NOMO-1 treated with dmso at 0.1 percent for 144 hours (cell line): ENCODE measurements around the gene NSFL1C.
A peak's percentile ranks its signal among the peaks of the same experiment; 100 is the strongest.

ENCODE experiments used
- DNase-seq: peaks from one replicate; lab custom pipeline; 2025; ENCODE audit not compliant: unreplicated experiment; lab: John Stamatoyannopoulos, UW

The NSFL1C gene

GRCh38 chr20:1486566-1486965 is 19.9 kb upstream of the NSFL1C start:
- no peak for DNase-seq

DNA sequence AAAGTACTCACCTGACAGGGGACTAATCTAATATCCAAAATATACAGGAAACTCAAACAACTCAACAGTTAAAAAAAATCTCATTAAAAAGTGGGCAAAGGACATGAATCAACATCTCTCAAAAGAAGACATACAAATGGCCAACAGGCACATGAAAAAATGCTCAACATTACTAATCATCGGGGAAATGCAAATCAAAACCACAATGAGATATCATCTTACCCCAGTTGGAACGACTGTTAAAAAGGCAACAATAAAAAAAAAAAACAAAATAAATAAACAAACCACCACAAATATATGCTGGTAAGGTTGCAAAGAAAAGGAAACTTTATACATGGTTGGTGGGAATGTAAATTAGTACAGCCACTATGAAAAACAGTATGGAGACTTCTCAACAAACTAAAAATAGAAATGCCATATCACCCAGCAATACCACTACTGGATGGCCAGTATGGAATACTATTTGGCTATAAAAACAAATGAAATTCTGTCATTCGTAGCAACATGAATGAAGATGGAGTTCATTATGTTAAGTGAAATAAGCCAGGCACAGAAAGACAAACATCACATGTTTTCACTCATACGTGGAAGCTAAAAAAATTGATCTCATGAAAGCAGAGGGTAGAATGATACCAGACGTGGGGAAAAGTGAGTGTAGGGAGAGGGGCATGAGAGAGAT is 17.9 kb upstream of the NSFL1C start:
- no peak for DNase-seq

- DNase-seq = no peak
Measured at GRCh38 chr20:1479831-1480595, 13.4 kb upstream of the NSFL1C start.

- no peak for DNase-seq
Measured at GRCh38 chr20:1478566-1478965, 11.9 kb upstream of the NSFL1C start.

- DNase-seq = no peak
Measured at GRCh38 chr20:1477896-1478490, 11.3 kb upstream of the NSFL1C start.

- DNase-seq = no peak
Measured at GRCh38 chr20:1474817-1475603, 8.4 kb upstream of the NSFL1C start.

DNA sequence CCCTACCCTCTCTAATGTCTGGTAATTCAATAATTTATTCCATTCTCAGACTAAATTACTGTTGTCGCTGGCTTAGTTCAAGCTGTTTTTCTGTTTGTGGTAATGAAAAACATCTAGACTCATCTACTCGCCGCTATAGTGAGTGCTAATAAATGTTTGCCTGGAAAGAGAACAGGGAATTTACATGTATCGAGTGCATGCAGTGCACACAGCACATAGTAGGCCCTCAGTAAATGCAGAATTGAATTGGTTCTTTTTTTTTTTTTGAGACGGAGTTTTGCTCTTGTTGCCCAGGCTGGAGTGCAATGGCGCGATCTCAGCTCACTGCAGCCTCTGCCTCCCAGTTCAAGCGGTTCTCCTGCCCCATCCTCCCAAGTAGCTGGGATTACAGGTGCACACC is 7.7 kb upstream of the NSFL1C start:
- no peak for DNase-seq

DNA sequence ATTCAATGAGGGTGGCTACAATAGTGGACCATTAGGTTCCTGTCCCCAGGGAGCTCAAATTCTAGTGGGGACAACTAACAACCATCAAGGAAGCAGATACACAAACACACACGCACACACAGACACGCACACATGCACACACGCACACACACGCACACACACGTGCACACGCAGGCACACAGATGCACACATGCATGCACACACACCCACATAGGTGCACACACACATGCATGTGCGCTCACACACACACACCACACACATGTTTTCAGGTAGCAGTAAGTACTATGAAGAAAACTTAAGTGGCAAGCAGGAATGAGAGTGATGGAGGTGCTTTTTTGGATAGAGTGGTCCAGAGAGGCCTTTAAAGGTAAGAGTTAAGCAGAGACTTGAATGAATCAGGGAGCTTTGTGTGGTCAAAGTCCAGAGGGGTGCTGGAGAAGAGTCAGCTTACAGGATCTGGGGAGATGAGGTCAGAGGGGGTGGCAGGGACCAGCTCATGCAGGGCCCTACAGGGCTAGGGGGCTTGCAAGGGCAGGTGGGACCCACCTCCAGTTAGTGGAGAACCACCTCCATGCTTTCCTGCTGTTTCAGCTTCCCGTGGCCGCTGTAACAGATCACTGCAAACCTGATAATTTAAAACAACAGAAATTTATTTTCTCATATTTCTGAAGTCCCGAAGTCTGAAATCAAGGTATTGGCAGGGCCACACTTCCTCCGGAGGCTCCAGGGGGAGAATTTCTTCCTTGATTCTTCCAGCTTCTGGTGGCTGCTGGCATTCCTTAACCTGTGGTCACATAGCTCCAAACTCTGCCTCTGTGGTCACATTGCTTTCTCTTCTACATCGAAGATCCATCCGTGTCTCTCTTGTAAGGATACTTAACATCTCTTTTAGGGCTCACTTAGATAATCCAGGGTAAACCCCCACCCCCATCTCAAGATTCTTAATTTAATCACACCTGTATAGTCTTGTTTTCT is 6.9 kb upstream of the NSFL1C start:
- no peak for DNase-seq

GRCh38 chr20:1472556-1473245 is 6.1 kb upstream of the NSFL1C start:
- DNase-seq = peak; percentile 80

GRCh38 chr20:1471242-1471641 is 4.6 kb upstream of the NSFL1C start:
- DNase-seq = no peak

DNA sequence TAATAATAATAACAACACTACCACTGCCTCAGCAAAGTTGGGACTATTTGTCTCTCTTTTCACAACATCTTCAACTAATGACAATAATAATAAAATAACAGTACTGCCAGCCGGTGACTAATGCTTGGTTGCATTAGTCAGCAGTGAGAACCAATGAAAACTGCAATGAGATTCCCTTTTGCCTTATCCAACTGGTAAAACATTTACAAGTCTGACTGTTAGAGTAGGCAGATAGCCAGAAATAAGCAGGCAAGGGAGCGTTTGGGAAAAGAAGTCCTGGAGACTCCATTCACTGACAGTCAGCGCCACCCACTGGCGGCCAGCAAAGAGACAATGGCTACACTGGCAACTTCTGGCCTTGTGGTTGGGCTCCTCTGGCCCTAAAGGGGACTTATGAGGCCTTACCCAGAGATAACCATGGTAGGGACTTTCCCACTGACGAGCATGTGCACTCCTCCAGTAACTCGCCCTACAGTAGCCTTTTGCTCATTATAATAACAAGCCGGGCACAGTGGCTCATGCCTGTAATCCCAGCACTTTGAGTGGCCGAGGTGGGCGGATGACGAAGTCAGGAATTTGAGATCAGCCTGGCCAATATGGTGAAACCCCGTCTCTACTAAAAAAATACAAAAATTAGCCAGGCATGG is 3.4 kb upstream of the NSFL1C start:
- no peak for DNase-seq

- no peak for DNase-seq
Measured at GRCh38 chr20:1469306-1469905, 2.8 kb upstream of the NSFL1C start.

- DNase-seq = no peak
Measured at GRCh38 chr20:1468117-1468624, 1.5 kb upstream of the NSFL1C start.

DNA sequence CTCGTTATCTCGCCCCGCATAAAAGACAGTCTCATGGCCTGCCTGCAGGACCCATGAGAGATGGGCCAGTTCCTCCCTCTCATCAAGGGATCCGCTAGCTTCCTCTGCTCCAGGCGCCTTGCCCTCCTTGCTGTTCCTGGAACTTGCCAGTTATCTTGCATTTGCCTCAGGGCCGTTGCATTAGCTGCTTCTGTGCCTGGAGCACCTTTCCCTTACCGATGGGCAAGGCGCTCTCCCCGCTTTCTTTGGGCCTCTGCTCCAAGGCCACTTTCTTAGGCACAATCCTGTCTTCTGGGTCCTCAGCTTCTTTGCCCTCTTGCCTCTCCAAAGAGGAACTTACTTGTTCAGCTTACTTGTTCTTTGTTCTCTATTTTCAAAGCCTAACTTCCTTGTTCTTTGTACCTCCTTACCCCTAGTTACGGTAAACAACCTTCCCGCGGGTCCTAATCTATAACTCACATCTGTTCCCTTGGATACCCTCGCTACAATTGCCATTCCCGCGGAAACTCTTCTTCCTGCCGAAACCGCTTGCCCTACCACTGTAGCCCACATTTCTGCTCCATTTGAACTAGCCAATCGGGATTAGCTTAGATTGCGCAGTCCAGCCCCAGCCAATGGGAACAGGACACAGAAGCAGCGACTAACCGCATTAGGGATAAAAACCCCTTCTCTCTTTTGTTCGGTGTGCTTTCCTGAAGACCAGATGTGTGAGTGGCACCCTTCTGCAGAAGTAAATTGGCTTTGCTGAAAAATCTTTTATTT is 887 bp upstream of the NSFL1C start:
- DNase-seq = peak; percentile 77

DNA sequence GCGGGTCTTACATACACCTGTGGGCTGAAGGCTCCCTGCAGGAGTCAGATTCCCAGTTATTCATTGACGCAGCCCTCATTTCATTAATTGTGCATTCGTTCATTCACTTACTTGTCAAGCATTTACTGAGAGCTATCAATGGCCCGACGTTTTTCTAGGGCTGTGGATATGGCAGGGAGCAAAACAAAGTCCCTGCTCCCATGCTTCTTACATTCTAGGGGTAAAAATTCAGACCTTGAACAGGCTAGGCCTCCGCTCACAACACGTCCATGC is 369 bp upstream of the NSFL1C start:
- DNase-seq = no peak

DNA sequence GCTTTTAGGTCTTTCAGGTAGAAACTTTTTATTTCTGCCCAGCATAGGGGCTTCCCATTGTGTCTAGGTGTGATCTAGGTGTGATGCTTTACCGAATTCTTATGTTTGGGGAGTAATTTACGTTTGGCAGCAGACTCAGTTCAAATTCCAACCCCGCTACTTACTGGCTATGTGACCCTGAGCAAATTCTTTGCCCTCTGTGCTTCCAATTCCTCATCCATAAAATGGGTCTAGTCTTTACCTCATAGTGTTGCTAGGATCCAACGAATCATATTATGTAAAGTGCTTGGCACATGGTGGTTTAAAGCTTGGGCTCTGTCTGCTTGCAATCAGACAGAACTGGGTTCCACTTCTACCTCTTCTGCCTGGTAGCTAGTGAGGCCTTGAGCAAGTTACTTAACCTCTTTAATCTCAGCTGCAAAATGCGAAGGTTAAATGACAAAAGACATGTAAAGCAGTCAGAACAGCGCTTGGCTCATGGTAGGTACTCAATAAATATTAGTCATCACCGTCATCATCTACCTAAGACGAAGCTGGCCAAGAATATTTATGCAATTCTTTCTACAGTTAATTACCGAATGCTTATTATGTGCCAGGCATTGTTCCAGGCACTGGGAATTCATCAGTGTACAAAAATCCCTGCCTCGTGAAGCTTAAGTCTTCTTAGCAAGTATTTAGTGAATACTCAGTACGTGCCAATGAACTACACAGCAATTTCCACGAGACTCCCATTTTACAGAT is 1.0 kb downstream of the NSFL1C start:
- no peak for DNase-seq

- DNase-seq = no peak
Measured at GRCh38 chr20:1463971-1464570, 2.6 kb downstream of the NSFL1C start.
